Thoracic aorta (tissue), 2 donors: Measurements from ENCODE around the gene WNT3. TPM values are rescaled to one million over a fixed set of nuclear protein-coding genes. Genes with fewer than 3 reads are reported as not detected.

ENCODE experiments used
- ATAC-seq: fragments of 150-250 bp; one replicate; pipeline ENCODE4 v1.8.0; 2017; ENCODE audit warnings: low read depth; ENCODE audit not compliant: insufficient number of reproducible peaks, low FRiP score
- DNase-seq: peaks from one replicate; pipeline ENCODE4 v3.0.0-alpha.2; 2020; ENCODE audit warnings: low spot score
- H3K27ac ChIP-seq, 2 donors: fragments of 200-600 bp; sonication (generic); 1 replicate in 1 of 2; 2 replicates in 1 of 2; pipeline ENCODE4 v1.5.1; 2016; ENCODE audit warnings: mild to moderate bottlenecking in 2 of 2, moderate library complexity in 2 of 2
- H3K27me3 ChIP-seq: fragments of 200-600 bp; sonication (generic); replicated peaks from 2 replicates; pipeline ENCODE4 v1.6.0; 2016; ENCODE audit warnings: mild to moderate bottlenecking; ENCODE audit not compliant: insufficient read depth
- H3K36me3 ChIP-seq: fragments of 200-600 bp; sonication (generic); one replicate; pipeline ENCODE4 v1.5.1; 2016
- H3K4me1 ChIP-seq, 2 donors: fragments of 200-600 bp; sonication (generic); 1 replicate in 1 of 2; 2 replicates in 1 of 2; pipeline versions ENCODE4 v1.5.1 to v1.6.0; 2016; ENCODE audit warnings: low read depth in 2 of 2, mild to moderate bottlenecking in 1 of 2; ENCODE audit not compliant: control insufficient read depth in 1 of 2
- H3K4me3 ChIP-seq: fragments of 200-600 bp; sonication (generic); 2 replicates; pipeline ENCODE4 v1.5.1; 2016; ENCODE audit warnings: mild to moderate bottlenecking
- H3K9me3 ChIP-seq: fragments of 200-600 bp; sonication (generic); 2 replicates; pipeline ENCODE4 v1.5.1; 2016
- CTCF ChIP-seq: fragments of 200-600 bp; sonication (generic); IDR thresholded peaks from one replicate; pipeline ENCODE4 v1.5.1; 2019; ENCODE audit warnings: antibody characterized with exemption
- total RNA-seq, 2 donors: library from RNA; depleted of rRNA; stranded (reverse); fragments of >200 nt; gene quantifications; one replicate each; pipeline versions ENCODE4 v1.1.0 to v1.2.3, GENCODE V29; 2016

Gene WNT3
- total RNA-seq, 2 donors from 2014 or later, result 0.27 to 0.35 TPM

- H3K36me3 ChIP-seq, result no peaks in the 10 kb centered on the region
- no peaks in the 10 kb centered on the region for H3K27me3 ChIP-seq
- no peak overlapping the region for H3K4me3 ChIP-seq
- H3K4me1 ChIP-seq, result no peaks in the 10 kb centered on the region
- no peaks in the 10 kb centered on the region for H3K9me3 ChIP-seq
- DNase-seq, result no peak
- TF ChIP-seq CTCF, result no peak
- no peak overlapping the region for H3K27ac ChIP-seq
- no peak for ATAC-seq
These were observed 28.3 kb downstream of the WNT3 start for GRCh38 chr17:46790216-46790615.

GRCh38 chr17:46789610-46790009 is 28.9 kb downstream of the WNT3 start:
- Histone ChIP-seq H3K4me3 (no peak overlapping the region), H3K27ac (no peak overlapping the region), H3K36me3 (no peaks in the 10 kb centered on the region), H3K9me3 (no peaks in the 10 kb centered on the region), H3K4me1 (no peaks in the 10 kb centered on the region), H3K27me3 (no peaks in the 10 kb centered on the region)
- no peak for ATAC-seq
- no peak for DNase-seq
- TF ChIP-seq CTCF, result no peak

- TF ChIP-seq CTCF, result no peak
- H3K27ac ChIP-seq, result no peak overlapping the region
- ATAC-seq (no peak), DNase-seq (no peak)
- no peak overlapping the region for H3K4me3 ChIP-seq
- H3K9me3 ChIP-seq, result no peaks in the 10 kb centered on the region
- no peaks in the 10 kb centered on the region for H3K27me3 ChIP-seq
- H3K4me1 ChIP-seq, result no peaks in the 10 kb centered on the region
- no peaks in the 10 kb centered on the region for H3K36me3 ChIP-seq
These were observed 29.7 kb downstream of the WNT3 start for GRCh38 chr17:46788796-46789195.

- no peaks in the 10 kb centered on the region for H3K36me3 ChIP-seq
- ATAC-seq (no peak), DNase-seq (no peak)
- H3K27me3 ChIP-seq, result no peaks in the 10 kb centered on the region
- H3K27ac ChIP-seq, result no peak overlapping the region
- no peaks in the 10 kb centered on the region for H3K4me1 ChIP-seq
- no peak overlapping the region for H3K4me3 ChIP-seq
- TF ChIP-seq CTCF, result no peak
- no peaks in the 10 kb centered on the region for H3K9me3 ChIP-seq
These were observed 30.2 kb downstream of the WNT3 start for GRCh38 chr17:46788300-46788699.

- TF ChIP-seq CTCF, result no peak
- H3K36me3 ChIP-seq, result no peaks in the 10 kb centered on the region
- no peak overlapping the region for H3K27ac ChIP-seq
- ATAC-seq, result no peak
- H3K9me3 ChIP-seq, result no peaks in the 10 kb centered on the region
- DNase-seq, result no peak
- no peaks in the 10 kb centered on the region for H3K27me3 ChIP-seq
- no peak overlapping the region for H3K4me3 ChIP-seq
- no peaks in the 10 kb centered on the region for H3K4me1 ChIP-seq
These were observed 31.0 kb downstream of the WNT3 start for GRCh38 chr17:46787478-46787877.
